Measurements from ENCODE around the gene SHISA5. TPM values are rescaled to one million over a fixed set of nuclear protein-coding genes. Genes with fewer than 3 reads are reported as not detected.

Gene SHISA5
- total RNA-seq, 1 donor from 2014 or later: 39.1 TPM

GRCh38 chr3:48528048-48528447, 24.1 kb upstream of the SHISA5 start:
- intact Hi-C loops (cut with micrococcal nuclease): no loop called here
- DNase-seq: no peak
- no peak for ATAC-seq

- DNase-seq: no peak
- intact Hi-C loops (cut with micrococcal nuclease): no loop called here
- no peak for ATAC-seq
These were observed 21.0 kb upstream of the SHISA5 start for GRCh38 chr3:48524970-48525369.

- intact Hi-C loops (cut with micrococcal nuclease): no loop called here
- no peak for DNase-seq
- no peak for ATAC-seq
These were observed 17.7 kb upstream of the SHISA5 start for GRCh38 chr3:48521635-48522034.

GRCh38 chr3:48519277-48519643, 15.3 kb upstream of the SHISA5 start:
- intact Hi-C loops (cut with micrococcal nuclease): no loop called here
- ATAC-seq (no peak), DNase-seq (no peak)

DNA sequence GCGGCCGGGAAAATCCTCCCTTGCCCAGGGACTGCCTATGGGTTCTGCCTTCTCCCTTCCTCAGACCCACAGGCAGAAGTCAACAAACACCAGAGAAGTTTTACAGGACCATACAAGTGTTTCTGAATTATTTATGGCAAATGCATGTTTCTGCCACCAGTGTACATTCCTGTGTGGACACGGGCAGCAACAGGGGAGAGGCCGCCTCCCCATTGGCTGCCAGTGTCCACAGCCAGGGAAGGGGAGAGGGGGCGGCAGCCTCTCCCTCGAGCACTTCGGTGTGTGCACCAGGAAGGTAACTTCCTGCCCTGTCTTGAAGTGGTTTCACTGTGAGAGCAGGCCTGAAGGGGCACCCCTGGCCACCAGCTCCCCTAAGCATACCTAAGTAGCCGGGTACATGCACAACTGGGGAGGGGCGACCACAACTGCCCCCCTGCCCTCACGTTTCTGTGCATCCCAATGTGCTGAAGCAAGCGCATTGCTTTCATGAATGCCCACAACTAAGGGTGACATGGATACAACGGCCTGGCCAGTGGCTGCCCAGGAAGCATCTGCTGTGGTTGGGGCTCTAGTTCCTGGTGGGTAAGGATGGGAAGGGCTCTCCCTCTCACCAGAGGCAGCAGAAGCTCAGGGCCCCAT, 14.8 kb upstream of the SHISA5 start:
- no peak for ATAC-seq
- peak; percentile 17 for DNase-seq

GRCh38 chr3:48518069-48518468, 14.1 kb upstream of the SHISA5 start:
- ATAC-seq: no peak
- DNase-seq: peak; percentile 12
- intact Hi-C loops (cut with micrococcal nuclease): no loop called here

More for the DNA sequence above, 14.8 kb upstream of the SHISA5 start:
- intact Hi-C loops (cut with micrococcal nuclease): no loop called here

DNA sequence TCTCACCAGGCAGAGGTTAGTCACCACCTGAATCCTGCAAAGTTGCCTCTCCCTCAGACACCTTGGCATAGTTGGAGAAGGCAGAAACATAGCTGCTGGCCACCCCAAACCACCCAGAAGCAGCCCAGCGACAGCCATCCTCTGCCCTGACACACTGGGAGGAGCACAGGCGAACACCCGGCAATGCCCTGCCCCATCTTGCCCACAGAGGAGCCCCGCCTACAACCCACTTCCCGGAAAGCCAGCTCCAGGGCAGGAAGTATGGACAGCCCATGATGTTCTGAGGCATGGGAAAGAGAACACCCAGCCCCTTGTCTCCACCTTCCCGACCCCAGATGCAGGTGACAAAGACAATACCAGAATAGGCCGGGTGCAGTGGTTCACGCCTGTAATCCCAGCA, 12.6 kb upstream of the SHISA5 start:
- intact Hi-C loops (cut with micrococcal nuclease): no loop called here
- ATAC-seq (no peak), DNase-seq (no peak)

DNA sequence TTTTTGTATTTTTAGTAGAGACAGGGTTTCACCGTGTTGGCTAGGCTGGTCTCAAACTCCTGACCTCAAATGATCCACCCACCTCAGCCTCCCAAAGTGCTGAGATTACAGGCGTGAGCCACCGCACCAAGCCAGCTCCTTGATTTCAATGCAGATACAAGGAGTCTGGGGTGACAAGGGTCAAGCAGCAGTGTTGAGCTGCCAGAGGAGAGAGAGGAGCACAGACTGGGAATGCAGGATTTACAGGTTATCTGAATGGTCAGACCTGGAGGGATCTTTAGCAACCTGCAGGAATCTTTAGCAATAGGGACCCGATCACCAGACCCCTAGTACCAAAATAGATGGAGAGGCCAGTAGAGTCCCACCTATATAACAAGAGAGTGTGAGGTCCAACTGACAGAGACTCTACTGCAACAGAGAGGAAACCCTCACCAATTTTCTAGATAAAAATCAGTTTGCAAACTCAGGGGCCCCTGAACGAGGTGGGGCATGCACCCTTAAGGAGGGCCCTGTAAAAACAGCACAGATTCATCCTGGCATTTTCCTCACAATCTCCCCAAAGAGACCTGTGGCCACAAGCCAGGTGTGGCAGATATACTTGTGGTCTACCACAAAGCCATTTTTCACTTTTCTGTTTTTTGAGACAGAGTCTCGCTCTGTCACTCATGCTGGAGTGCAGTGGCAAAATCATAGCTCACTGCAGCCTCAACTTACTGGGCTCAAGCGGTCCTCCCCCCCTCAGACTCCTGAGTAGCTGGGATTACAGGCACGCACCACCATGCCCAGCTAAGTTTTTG, 10.7 kb upstream of the SHISA5 start:
- no peak for DNase-seq
- no peak for ATAC-seq
- intact Hi-C loops (cut with micrococcal nuclease): no loop called here

DNA sequence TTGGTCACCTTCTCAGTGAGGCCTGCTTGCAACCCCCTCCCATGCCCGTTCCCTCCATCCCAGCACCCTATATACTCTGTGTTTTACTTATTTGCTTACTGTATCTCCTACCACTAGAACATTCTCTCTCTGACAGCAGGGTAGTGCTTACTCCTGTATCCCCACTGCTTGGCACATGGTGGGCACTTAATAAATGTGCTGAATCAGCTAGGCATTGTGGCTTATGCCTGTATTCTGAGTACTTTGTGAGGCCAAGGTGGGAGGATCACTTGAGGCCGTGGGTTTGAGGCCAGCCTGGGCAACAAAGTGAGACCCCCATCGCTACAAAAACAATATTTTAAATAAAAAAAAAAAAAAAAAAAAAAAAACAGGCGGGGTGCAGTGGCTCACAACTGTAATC, 7.6 kb upstream of the SHISA5 start:
- DNase-seq (no peak), ATAC-seq (no peak)
- intact Hi-C loops (cut with micrococcal nuclease): no loop called here

DNA sequence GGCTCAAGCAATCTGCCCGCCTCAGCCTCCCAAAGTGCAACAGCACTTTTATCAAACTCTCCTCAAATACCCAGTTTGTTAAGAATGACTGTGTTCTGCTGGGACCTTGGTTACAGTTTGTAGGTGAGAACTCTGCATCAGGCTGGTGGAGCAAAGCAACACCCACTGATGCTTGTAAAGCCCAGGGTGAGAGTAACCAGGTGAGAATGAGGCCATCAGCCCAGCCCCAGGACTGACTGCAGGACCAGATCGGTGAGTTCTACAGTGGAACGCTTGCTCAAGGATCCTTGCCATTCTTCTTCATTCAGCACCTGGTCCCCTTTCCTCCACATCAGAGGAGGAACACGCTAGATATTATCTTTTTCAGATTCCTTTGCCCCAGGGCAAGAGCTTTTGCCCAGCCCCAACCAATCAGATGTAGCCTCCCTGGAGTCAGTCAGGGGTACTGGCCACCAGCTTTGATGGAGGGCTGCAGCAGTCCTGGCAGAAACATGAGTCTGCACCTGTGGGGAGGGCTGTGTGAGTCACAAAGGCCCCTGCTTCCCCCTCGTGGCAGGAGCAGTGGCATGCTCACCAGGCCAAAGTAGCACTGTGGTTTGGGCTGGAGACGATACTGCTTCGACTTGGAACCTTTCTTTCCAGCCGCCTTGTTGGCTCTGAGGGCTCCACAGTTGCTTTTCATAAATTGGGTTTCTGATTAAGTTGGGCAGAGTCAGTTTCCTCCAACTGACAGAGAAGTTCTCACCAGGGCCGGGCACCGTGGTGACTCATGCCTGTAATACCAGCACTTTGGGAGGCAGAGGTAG, 3.5 kb upstream of the SHISA5 start:
- intact Hi-C loops (cut with micrococcal nuclease): no loop called here
- no peak for ATAC-seq
- peak; percentile 48 for DNase-seq

DNA sequence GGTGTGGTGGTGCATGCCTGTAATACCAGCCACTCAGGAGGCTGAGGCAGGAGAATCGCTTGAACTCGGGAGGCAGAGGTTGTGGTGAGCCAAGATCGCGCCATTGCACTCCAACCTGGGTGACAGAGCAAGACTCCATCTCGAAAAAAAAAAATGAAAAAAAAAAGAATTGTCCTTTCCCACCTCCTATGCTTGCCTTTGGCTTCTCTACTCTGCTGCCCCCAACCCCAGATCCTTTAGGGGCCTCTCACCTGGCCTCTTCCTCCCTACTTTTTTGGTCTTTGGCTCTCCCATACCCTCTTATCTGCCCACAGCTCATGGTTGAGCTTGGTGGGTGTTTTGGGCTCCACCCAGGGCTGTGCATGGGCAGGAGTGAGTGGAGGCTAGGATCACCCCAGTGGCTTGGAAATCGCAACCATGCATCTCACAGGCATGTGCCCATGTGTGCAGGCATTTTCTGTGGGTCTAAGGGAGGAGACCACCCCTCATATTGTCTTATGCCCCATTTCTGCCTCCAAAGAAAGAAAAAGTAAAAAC, 2.1 kb upstream of the SHISA5 start:
- intact Hi-C loops (cut with micrococcal nuclease): no loop called here
- DNase-seq: no peak

GRCh38 chr3:48505146-48505545, 1.2 kb upstream of the SHISA5 start:
- no peak for ATAC-seq
- no peak for DNase-seq
- intact Hi-C loops (cut with micrococcal nuclease): no loop called here

More for the DNA sequence above, 2.1 kb upstream of the SHISA5 start:
- no peak for ATAC-seq

- peak; percentile 47 for ATAC-seq
- peak; percentile 65 for DNase-seq
- intact Hi-C loops (cut with micrococcal nuclease): no loop called here
These were observed 448 bp downstream of the SHISA5 start for GRCh38 chr3:48503401-48504050.

DNA sequence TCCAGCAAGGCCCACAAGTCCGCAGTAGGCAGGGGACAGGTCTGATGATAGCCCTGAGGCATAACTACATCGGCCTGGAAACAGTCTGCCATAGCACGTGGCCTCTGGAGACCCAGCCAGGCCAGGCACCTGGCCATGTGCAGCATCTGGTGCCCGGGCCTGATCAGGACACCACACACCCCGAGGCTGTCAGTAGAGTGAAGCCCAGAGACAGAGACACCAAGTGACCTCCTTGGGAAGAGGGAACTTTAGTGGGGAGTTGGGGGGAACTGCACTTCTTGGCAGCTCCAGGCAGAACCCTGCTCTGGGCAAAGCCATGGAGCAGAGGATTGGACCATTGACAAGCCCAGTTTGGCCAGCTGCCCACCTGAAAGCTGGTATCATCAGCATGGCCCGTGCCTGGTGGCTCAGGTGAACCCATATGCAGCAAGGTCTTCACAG, 1.2 kb downstream of the SHISA5 start:
- DNase-seq: peak; percentile 68
- intact Hi-C loops (cut with micrococcal nuclease): no loop called here
- peak; percentile 64 for ATAC-seq

DNA sequence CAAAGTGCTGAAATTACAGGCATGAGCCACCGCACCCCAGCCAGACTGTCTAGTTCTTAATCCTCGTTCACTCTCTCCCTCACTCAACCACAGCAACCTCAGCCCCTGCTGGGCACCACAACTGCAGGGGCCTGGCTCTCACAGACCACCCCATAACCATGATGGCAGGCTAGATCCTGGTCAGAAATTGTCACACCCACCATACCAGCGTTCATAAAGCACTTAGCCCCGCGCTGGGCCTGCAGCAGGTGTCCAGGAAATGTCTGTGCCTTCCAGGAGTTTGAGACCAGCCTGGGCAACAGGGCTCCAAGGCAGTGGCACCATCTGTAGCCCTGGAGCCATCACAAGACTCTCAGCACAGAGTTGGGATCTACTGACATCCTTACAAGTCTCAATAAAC, 1.9 kb downstream of the SHISA5 start:
- ATAC-seq (no peak), DNase-seq (no peak)
- intact Hi-C loops (cut with micrococcal nuclease): no loop called here

DNA sequence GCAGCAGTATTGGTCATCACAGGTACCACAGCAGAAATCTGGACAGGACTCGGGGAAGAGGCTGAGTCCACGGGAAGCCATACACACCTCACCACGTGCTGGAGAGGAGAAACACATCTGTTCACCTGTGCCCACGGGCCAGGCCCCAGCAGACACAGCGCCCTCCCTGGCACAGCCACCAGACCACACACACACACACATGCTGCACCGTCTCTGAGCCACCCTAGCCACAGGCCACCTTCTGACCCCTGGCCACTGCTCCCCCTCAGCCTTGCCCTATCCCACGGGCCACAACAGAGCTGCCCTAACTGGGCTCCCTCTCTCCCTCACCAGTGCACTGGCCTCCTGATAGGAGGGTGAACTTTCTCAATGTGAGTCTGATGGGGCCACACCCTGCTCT, 2.8 kb downstream of the SHISA5 start:
- intact Hi-C loops (cut with micrococcal nuclease): no loop called here
- no peak for ATAC-seq
- no peak for DNase-seq

- no peak for DNase-seq
- ATAC-seq: no peak
- intact Hi-C loops (cut with micrococcal nuclease): no loop called here
These were observed 3.3 kb downstream of the SHISA5 start for GRCh38 chr3:48500656-48501055.

DNA sequence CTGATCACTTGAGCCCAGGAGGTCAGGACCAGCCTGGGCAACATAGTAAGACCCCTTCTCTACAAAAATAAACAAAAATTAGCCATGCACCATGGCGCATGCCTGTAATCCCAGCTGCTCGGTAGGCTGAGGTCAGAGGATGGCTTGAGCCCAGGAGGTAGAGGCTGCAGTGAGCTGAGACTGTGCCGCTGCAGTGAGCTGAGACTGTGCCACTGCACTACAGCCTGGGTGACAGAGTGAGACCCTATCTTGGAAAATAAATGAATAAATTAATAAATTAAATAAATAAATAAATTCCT, 10.8 kb downstream of the SHISA5 start:
- DNase-seq: no peak
- intact Hi-C loops (cut with micrococcal nuclease): no loop called here
- no peak for ATAC-seq

- ATAC-seq: no peak
- intact Hi-C loops (cut with micrococcal nuclease): no loop called here
- no peak for DNase-seq
These were observed 11.3 kb downstream of the SHISA5 start for GRCh38 chr3:48492461-48493202.
